ENCODE results near the gene MYB. TPM values are rescaled to one million over a fixed set of nuclear protein-coding genes. Genes with fewer than 3 reads are reported as not detected.

Gene MYB
- total and polyA plus RNA-seq, 8 donors = 0.07 to 0.37 (median 0.17) TPM; not detected in 3

- no peak for TF ChIP-seq CTCF (IDR thresholded peaks at IDR 0.05)
- WGBS, 2 donors = 82 to 90% methylated on average over 2 of the region's 2 CpGs
- no peaks in the 10 kb centered on the region for H3K4me1 ChIP-seq
- H3K4me3 ChIP-seq = no peak overlapping the region
- H3K9me3 ChIP-seq = no peaks in the 10 kb centered on the region
- H3K27me3 ChIP-seq = no peaks in the 10 kb centered on the region
- ATAC-seq (no peak), DNase-seq (no peak), FAIRE-seq (no peak)
- no peak overlapping the region for H3K27ac ChIP-seq
- intact Hi-C loops (cut with DNase I) = no loop called here
- H3K36me3 ChIP-seq = no peaks in the 10 kb centered on the region
These were observed 30.2 kb downstream of the MYB start for GRCh38 chr6:135211306-135211702.

GRCh38 chr6:135212020-135212806 lies 31.1 kb downstream of the MYB start:
- H3K27ac ChIP-seq = no peak overlapping the region
- intact Hi-C loops (cut with DNase I) = no loop called here
- H3K27me3 ChIP-seq = no peaks in the 10 kb centered on the region
- 67% methylated on average over 3 of the region's 3 CpGs for WGBS, 2 donors
- no peak overlapping the region for H3K4me3 ChIP-seq
- no peak for ATAC-seq
- no peaks in the 10 kb centered on the region for H3K9me3 ChIP-seq
- no peaks in the 10 kb centered on the region for H3K36me3 ChIP-seq
- no peak for FAIRE-seq
- DNase-seq = no peak
- no peak for TF ChIP-seq CTCF (IDR thresholded peaks at IDR 0.05)
- H3K4me1 ChIP-seq = no peaks in the 10 kb centered on the region

GRCh38 chr6:135212935-135213334 lies 31.8 kb downstream of the MYB start:
- H3K9me3 ChIP-seq = no peaks in the 10 kb centered on the region
- no peak for TF ChIP-seq CTCF (IDR thresholded peaks at IDR 0.05)
- H3K27ac ChIP-seq = no peak overlapping the region
- H3K27me3 ChIP-seq = no peaks in the 10 kb centered on the region
- FAIRE-seq = no peak
- intact Hi-C loops (cut with DNase I) = no loop called here
- no peak overlapping the region for H3K4me3 ChIP-seq
- ATAC-seq = no peak
- no peaks in the 10 kb centered on the region for H3K4me1 ChIP-seq
- 80 to 84% methylated on average over 5 of the region's 5 CpGs for WGBS, 2 donors
- no peaks in the 10 kb centered on the region for H3K36me3 ChIP-seq
- DNase-seq = no peak

GRCh38 chr6:135213616-135214015 lies 32.5 kb downstream of the MYB start:
- H3K9me3 ChIP-seq = no peaks in the 10 kb centered on the region
- intact Hi-C loops (cut with DNase I) = no loop called here
- no peak overlapping the region for H3K27ac ChIP-seq
- ATAC-seq (no peak), DNase-seq (no peak), FAIRE-seq (no peak)
- no peak overlapping the region for H3K4me3 ChIP-seq
- H3K36me3 ChIP-seq = no peaks in the 10 kb centered on the region
- H3K4me1 ChIP-seq = no peaks in the 10 kb centered on the region
- no peak for TF ChIP-seq CTCF (IDR thresholded peaks at IDR 0.05)
- 65 to 70% methylated on average over 4 of the region's 4 CpGs for WGBS, 2 donors
- no peaks in the 10 kb centered on the region for H3K27me3 ChIP-seq

- no peak for ATAC-seq
- H3K9me3 ChIP-seq = no peaks in the 10 kb centered on the region
- no peak for TF ChIP-seq CTCF (IDR thresholded peaks at IDR 0.05)
These were observed 34.1 kb downstream of the MYB start for GRCh38 chr6:135215160-135215559.

More at GRCh38 chr6:135215160-135215559, 34.1 kb downstream of the MYB start:
- no peak overlapping the region for H3K4me3 ChIP-seq
- DNase-seq (no peak), FAIRE-seq (no peak)
- no peaks in the 10 kb centered on the region for H3K27me3 ChIP-seq
- no peak overlapping the region for H3K27ac ChIP-seq
- no peaks in the 10 kb centered on the region for H3K36me3 ChIP-seq
- intact Hi-C loops (cut with DNase I) = no loop called here
- no peaks in the 10 kb centered on the region for H3K4me1 ChIP-seq
- 70 to 72% methylated on average over 3 of the region's 3 CpGs for WGBS, 2 donors

All from pancreas (tissue), 10 donors.